ENCODE results near the gene IPCEF1. TPM values are rescaled to one million over a fixed set of nuclear protein-coding genes. Genes with fewer than 3 reads are reported as not detected.
A peak's percentile ranks its signal among the peaks of the same experiment; 100 is the strongest.
"Not testable (repeated sequence)": the region's sequence is repeated elsewhere in the genome, so short reads cannot be mapped to it uniquely, and the experiment has no call there.

The IPCEF1 gene
- total RNA-seq, 1 experiment from 2014 or later, result 0.48 TPM

DNA sequence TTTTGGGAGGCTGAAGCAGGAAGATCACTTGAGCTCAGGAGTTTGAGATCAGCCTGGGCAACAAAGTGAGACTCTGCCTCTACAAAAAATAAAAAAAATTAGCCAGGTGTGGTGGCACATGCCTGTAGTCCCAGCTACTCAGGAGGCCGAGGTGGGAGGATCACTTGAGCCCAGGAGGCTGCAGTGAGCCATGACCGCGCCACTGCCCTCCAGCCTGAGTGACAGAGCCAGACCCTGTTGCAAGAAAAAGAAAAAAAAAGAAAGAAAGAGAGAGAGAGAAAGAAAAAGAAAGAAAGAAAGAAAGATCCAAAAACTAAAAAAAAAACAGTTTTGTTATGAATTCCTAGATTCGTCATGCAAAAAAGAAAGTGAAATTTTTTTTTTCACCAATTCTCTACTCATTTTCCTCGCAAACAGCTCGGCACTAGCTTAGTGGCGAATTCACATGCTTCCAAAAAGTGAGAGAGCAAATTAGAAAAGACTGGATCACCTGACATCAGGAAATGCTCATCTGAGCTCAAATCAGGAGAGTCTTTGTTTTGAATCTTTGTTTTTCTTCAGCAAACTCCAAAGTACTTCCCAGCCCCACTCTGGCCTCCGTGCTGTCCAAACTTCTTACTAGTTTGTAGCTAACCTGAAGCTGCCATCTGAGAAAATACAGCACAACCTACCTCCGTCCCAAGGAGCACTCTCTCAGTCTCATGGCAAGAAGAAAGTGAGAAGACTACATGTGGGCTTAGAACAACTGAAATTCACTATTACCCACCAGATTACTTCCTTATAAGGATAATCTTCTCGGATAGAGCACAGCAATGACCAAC is 27.0 kb downstream of the IPCEF1 start:
- H3K9me3 ChIP-seq (ENCODE audit: control insufficient read depth, low read depth, low read length), result no peaks in the 10 kb centered on the region
- no peak overlapping the region for H4K5ac ChIP-seq (ENCODE audit: insufficient read length, low read depth, low read length)
- no peak overlapping the region for H2BK15ac ChIP-seq (ENCODE audit: low read depth, low read length)
- H3K27me3 Mint-ChIP-seq (ENCODE audit: low read depth), result no peaks in the 10 kb centered on the region
- no peaks in the 10 kb centered on the region for H3K79me1 ChIP-seq (ENCODE audit: insufficient read depth, low read depth, low read length, poor library complexity, severe bottlenecking)
- peak overlapping the region; percentile 87 for H3K18ac ChIP-seq (ENCODE audit: insufficient read length, low read depth, low read length)
- no peak overlapping the region for H2BK20ac ChIP-seq (ENCODE audit: low read depth, low read length, poor library complexity, severe bottlenecking)
- no CpG with 5 or more reads among the region's 10 CpGs for WGBS (ENCODE audit: extremely low coverage, insufficient read length, low lambda C conversion rate)
- peak overlapping the region; percentile 53 for H3T11ph ChIP-seq (ENCODE audit: low read length)
- peak overlapping the region; percentile 92 for H2BK12ac ChIP-seq (ENCODE audit: insufficient read length, low read depth, low read length)
- H4K20me1 ChIP-seq (ENCODE audit: control insufficient read depth, insufficient read depth, insufficient read length), result no peaks in the 10 kb centered on the region
- no peak overlapping the region for H2BK5ac ChIP-seq (ENCODE audit: insufficient read length, low read length)
- H3K79me2 ChIP-seq (ENCODE audit: insufficient read depth, low read length), result no peaks in the 10 kb centered on the region
- DNase-seq, result no peak
- H3K27ac Mint-ChIP-seq, result peak overlapping the region; percentile 23 to 68 (median 60); a peak in 5 of 7 replicates
- no peak overlapping the region for H2BK120ac ChIP-seq (ENCODE audit: low read depth, low read length, poor library complexity, severe bottlenecking)
- H3K14ac ChIP-seq (ENCODE audit: insufficient read depth, low read length), result peak overlapping the region; percentile 71; the same call in 1 of the 2 replicates
- H3K4ac ChIP-seq (ENCODE audit: low read depth, low read length), result no peak overlapping the region; the same call in 1 of the 2 replicates
- H3K9me3 Mint-ChIP-seq, result peaks cover 5 to 6% of the 10 kb centered on the region in 2 experiments; a peak in 3 of 5 replicates
- no peak overlapping the region for H4K91ac ChIP-seq (ENCODE audit: insufficient read length, low read depth, low read length)
- no peak overlapping the region for H2AK5ac ChIP-seq (ENCODE audit: insufficient read length, low read length)
- H3K4me1 Mint-ChIP-seq, result peaks cover 9 to 12% of the 10 kb centered on the region in 2 experiments
- H3K23ac ChIP-seq (ENCODE audit: insufficient read length, low read depth, low read length), result no peak overlapping the region
- H3K36me3 Mint-ChIP-seq (ENCODE audit: insufficient read depth in 1 of 3, low read depth in 3 of 3), result peaks cover 0 to 7% (median 3%) of the 10 kb centered on the region in 3 experiments; a peak in 2 of 7 replicates
- H2AFZ ChIP-seq (ENCODE audit: low read length), result peak overlapping the region; percentile 96
- no peaks in the 10 kb centered on the region for H3K23me2 ChIP-seq (ENCODE audit: insufficient read length, low read depth, low read length, poor library complexity, severe bottlenecking)
- H3K27ac ChIP-seq (ENCODE audit: insufficient read length, low read depth, low read length), result no peak overlapping the region
- no peak overlapping the region; a peak in 1 of 5 replicates for H3K4me3 Mint-ChIP-seq
- H3K4me1 ChIP-seq (ENCODE audit: insufficient read depth, low read length), result peaks cover 4% of the 10 kb centered on the region; the same call in 1 of the 2 replicates
- H3K56ac ChIP-seq (ENCODE audit: insufficient read length, low read depth, low read length), result no peak overlapping the region
- H3K4me2 ChIP-seq (ENCODE audit: insufficient read depth, insufficient read length, low read length), result no peak overlapping the region
- H4K8ac ChIP-seq (replicated peaks; ENCODE audit: insufficient read length, low read depth, low read length), result no peak overlapping the region
- no peaks in the 10 kb centered on the region for H3K27me3 ChIP-seq (ENCODE audit: insufficient read depth, low read length)
- H3K9ac ChIP-seq (ENCODE audit: extremely low read depth, insufficient read length, low read length), result no peak overlapping the region
- TF ChIP-seq, protein P1, sequence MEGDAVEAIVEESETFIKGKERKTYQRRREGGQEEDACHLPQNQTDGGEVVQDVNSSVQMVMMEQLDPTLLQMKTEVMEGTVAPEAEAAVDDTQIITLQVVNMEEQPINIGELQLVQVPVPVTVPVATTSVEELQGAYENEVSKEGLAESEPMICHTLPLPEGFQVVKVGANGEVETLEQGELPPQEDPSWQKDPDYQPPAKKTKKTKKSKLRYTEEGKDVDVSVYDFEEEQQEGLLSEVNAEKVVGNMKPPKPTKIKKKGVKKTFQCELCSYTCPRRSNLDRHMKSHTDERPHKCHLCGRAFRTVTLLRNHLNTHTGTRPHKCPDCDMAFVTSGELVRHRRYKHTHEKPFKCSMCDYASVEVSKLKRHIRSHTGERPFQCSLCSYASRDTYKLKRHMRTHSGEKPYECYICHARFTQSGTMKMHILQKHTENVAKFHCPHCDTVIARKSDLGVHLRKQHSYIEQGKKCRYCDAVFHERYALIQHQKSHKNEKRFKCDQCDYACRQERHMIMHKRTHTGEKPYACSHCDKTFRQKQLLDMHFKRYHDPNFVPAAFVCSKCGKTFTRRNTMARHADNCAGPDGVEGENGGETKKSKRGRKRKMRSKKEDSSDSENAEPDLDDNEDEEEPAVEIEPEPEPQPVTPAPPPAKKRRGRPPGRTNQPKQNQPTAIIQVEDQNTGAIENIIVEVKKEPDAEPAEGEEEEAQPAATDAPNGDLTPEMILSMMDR (conservative IDR thresholded peaks at IDR 0.05), result no peak

DNA sequence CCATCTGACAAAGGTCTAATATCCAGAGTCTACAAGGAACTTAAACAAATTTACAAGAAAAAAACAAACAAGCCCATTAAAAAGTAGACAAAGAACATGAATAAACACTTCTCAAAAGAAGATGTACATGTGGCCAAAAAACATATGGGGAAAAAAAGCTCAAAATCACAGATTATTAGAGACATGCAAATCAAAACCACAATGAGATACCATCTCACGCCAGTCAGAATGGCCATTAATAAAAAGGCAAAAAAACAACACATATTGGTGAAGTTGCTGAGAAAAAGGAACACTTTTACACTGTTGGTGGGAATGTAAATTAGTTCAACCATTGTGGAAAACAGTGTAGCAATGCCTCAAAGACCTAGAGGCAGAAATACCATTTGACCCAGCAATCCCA is 29.3 kb downstream of the IPCEF1 start:
- not testable (repeated sequence) for H3K14ac ChIP-seq (ENCODE audit: insufficient read depth, low read length); H3K9ac ChIP-seq (ENCODE audit: extremely low read depth, insufficient read length, low read length)

More for the DNA sequence above, 29.3 kb downstream of the IPCEF1 start:
- not testable (repeated sequence) for H3K4me1 ChIP-seq (ENCODE audit: insufficient read depth, low read length); H3K27me3 ChIP-seq (ENCODE audit: insufficient read depth, low read length); H3T11ph ChIP-seq (ENCODE audit: low read length); H2AFZ ChIP-seq (ENCODE audit: low read length); H4K5ac ChIP-seq (ENCODE audit: insufficient read length, low read depth, low read length); H3K9me3 ChIP-seq (ENCODE audit: control insufficient read depth, low read depth, low read length); H2BK120ac ChIP-seq (ENCODE audit: low read depth, low read length, poor library complexity, severe bottlenecking); H3K79me2 ChIP-seq (ENCODE audit: insufficient read depth, low read length); H3K18ac ChIP-seq (ENCODE audit: insufficient read length, low read depth, low read length); H2AK5ac ChIP-seq (ENCODE audit: insufficient read length, low read length); H3K27ac Mint-ChIP-seq; H3K23ac ChIP-seq (ENCODE audit: insufficient read length, low read depth, low read length); H3K27me3 Mint-ChIP-seq (ENCODE audit: low read depth); H2BK12ac ChIP-seq (ENCODE audit: insufficient read length, low read depth, low read length); H2BK5ac ChIP-seq (ENCODE audit: insufficient read length, low read length); H3K23me2 ChIP-seq (ENCODE audit: insufficient read length, low read depth, low read length, poor library complexity, severe bottlenecking); H3K4me3 Mint-ChIP-seq; H3K9me3 Mint-ChIP-seq; H4K20me1 ChIP-seq (ENCODE audit: control insufficient read depth, insufficient read depth, insufficient read length); H3K27ac ChIP-seq (ENCODE audit: insufficient read length, low read depth, low read length); H2BK20ac ChIP-seq (ENCODE audit: low read depth, low read length, poor library complexity, severe bottlenecking); H3K4me2 ChIP-seq (ENCODE audit: insufficient read depth, insufficient read length, low read length); H3K56ac ChIP-seq (ENCODE audit: insufficient read length, low read depth, low read length); H4K8ac ChIP-seq (replicated peaks; ENCODE audit: insufficient read length, low read depth, low read length); H3K4ac ChIP-seq (ENCODE audit: low read depth, low read length); H3K79me1 ChIP-seq (ENCODE audit: insufficient read depth, low read depth, low read length, poor library complexity, severe bottlenecking); DNase-seq; H2BK15ac ChIP-seq (ENCODE audit: low read depth, low read length); H3K36me3 Mint-ChIP-seq (ENCODE audit: insufficient read depth in 1 of 3, low read depth in 3 of 3); H4K91ac ChIP-seq (ENCODE audit: insufficient read length, low read depth, low read length)
- H3K4me1 Mint-ChIP-seq, result peaks cover 9 to 12% of the 10 kb centered on the region in 2 experiments
- WGBS (ENCODE audit: extremely low coverage, insufficient read length, low lambda C conversion rate), result no CpG with 5 or more reads among the region's 1 CpG

Data from H9 (cell line).